Mammary epithelial cell (primary cell): ENCODE data around the gene COL26A1.

Experiments
- EZH2 ChIP-seq: IDR thresholded peaks from 2 replicates; pipeline ENCODE4 v1.6.1; 2012; ENCODE audit warnings: low read length, inconsistent platforms, borderline replicate concordance
- TF ChIP-seq, protein P1 (sequence below), 2 donors: IDR thresholded peaks in 1 of 2; conservative IDR thresholded peaks in 1 of 2; 2 replicates each; pipeline ENCODE4 v1.5.1; 2011 to 2012; ENCODE audit warnings: inconsistent platforms in 2 of 2, low read length in 2 of 2, mild to moderate bottlenecking in 2 of 2, control low read depth in 1 of 2, low read depth in 1 of 2; ENCODE audit not compliant: insufficient read depth in 1 of 2; ENCODE audit errors: extremely low read depth in 1 of 2

DNA sequence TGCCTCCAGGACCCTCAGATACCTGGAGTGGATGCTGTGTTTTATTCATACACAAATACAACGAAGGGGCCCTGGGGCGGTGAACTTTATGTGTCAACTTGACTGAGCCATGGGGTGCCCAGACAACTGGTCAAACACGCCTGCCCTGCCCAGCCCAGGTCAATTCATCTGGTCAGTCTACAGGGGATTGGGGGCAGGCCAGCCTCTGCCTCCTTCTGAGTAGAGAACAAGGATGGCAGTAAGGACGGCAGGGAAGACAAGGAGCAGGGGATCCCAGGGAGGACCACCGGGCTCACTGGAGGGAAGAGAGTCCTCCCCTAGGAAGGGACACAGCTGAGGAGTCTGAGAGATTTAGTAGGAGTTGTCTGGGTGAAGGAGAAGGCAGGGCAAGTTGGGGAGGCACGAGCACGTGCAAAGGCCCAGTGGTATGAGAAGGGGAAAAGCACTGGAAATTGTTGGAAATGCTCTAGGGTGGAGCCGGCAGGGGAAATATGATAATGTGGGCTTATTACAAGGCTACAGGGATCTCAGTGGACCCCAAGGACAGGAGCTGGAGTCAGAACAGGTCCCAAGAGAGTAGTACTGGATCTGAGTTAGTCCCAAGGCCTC, 203.0 kb downstream of the COL26A1 start:
- TF ChIP-seq, protein P1, sequence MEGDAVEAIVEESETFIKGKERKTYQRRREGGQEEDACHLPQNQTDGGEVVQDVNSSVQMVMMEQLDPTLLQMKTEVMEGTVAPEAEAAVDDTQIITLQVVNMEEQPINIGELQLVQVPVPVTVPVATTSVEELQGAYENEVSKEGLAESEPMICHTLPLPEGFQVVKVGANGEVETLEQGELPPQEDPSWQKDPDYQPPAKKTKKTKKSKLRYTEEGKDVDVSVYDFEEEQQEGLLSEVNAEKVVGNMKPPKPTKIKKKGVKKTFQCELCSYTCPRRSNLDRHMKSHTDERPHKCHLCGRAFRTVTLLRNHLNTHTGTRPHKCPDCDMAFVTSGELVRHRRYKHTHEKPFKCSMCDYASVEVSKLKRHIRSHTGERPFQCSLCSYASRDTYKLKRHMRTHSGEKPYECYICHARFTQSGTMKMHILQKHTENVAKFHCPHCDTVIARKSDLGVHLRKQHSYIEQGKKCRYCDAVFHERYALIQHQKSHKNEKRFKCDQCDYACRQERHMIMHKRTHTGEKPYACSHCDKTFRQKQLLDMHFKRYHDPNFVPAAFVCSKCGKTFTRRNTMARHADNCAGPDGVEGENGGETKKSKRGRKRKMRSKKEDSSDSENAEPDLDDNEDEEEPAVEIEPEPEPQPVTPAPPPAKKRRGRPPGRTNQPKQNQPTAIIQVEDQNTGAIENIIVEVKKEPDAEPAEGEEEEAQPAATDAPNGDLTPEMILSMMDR (conservative IDR thresholded peaks at IDR 0.05 in 1 of 2, IDR thresholded peaks at IDR 0.05 in 1 of 2; ENCODE audit: extremely low read depth in 1 of 2, insufficient read depth in 1 of 2, low read depth in 1 of 2, low read length in 2 of 2): no peak
- TF ChIP-seq EZH2: no peak
